ENCODE data around the gene C1orf115.

C1orf115 gene

GRCh38 chr1:220701974-220702373 is 11.8 kb downstream of the C1orf115 start:
- no peak for DNase-seq (ENCODE audit: low spot score)
- no peak for TF ChIP-seq CTCF (IDR thresholded peaks at IDR 0.05; ENCODE audit: extremely low read depth, missing control alignments)

- DNase-seq (ENCODE audit: low spot score): no peak
- no peak for TF ChIP-seq CTCF (IDR thresholded peaks at IDR 0.05; ENCODE audit: extremely low read depth, missing control alignments)
These were observed 12.6 kb downstream of the C1orf115 start for GRCh38 chr1:220702733-220703270.

GRCh38 chr1:220703305-220703704 is 13.1 kb downstream of the C1orf115 start:
- TF ChIP-seq CTCF (IDR thresholded peaks at IDR 0.05; ENCODE audit: extremely low read depth, missing control alignments): no peak
- no peak for DNase-seq (ENCODE audit: low spot score)

- no peak for TF ChIP-seq CTCF (IDR thresholded peaks at IDR 0.05; ENCODE audit: extremely low read depth, missing control alignments)
- no peak for DNase-seq (ENCODE audit: low spot score)
These were observed 15.6 kb downstream of the C1orf115 start for GRCh38 chr1:220705782-220706181.

GRCh38 chr1:220706480-220706879 is 16.3 kb downstream of the C1orf115 start:
- TF ChIP-seq CTCF (IDR thresholded peaks at IDR 0.05; ENCODE audit: extremely low read depth, missing control alignments): no peak
- DNase-seq (ENCODE audit: low spot score): no peak

GRCh38 chr1:220707160-220707559 is 17.0 kb downstream of the C1orf115 start:
- TF ChIP-seq CTCF (IDR thresholded peaks at IDR 0.05; ENCODE audit: extremely low read depth, missing control alignments): no peak
- DNase-seq (ENCODE audit: low spot score): no peak

- DNase-seq (ENCODE audit: low spot score): no peak
- no peak for TF ChIP-seq CTCF (IDR thresholded peaks at IDR 0.05; ENCODE audit: extremely low read depth, missing control alignments)
These were observed 18.1 kb downstream of the C1orf115 start for GRCh38 chr1:220708244-220708643.

Measured in GM20000 (cell line).